Kidney (tissue), 14 donors: ENCODE measurements around the gene ZKSCAN1. TPM values are rescaled to one million over a fixed set of nuclear protein-coding genes. Genes with fewer than 3 reads are reported as not detected.

ENCODE experiments used
- DNase-seq, 5 donors: peaks; one replicate each; pipeline ENCODE4 v3.0.0-alpha.2; 2013 to 2020
- FAIRE-seq: peaks from 2 replicates; lab custom pipeline; 2012; peaks lifted over from hg19 to GRCh38; lab: Jason Lieb, UNC
- H3K27ac ChIP-seq, 2 donors: one replicate each; pipeline ENCODE4 v1.7.0; 2013; ENCODE audit warnings: low read depth in 2 of 2, low read length in 2 of 2, inconsistent platforms in 1 of 2
- H3K27me3 ChIP-seq: one replicate; pipeline ENCODE4 v1.7.1; 2013; ENCODE audit warnings: low read length, inconsistent platforms; ENCODE audit not compliant: control insufficient read depth, insufficient read depth
- H3K36me3 ChIP-seq, 3 donors: one replicate each; pipeline versions ENCODE4 v1.7.0 to v1.7.1; 2013; ENCODE audit warnings: low read length in 3 of 3, control low read depth in 1 of 3, inconsistent platforms in 1 of 3; ENCODE audit not compliant: insufficient read depth in 3 of 3, control insufficient read depth in 2 of 3
- H3K4me1 ChIP-seq, 3 donors: one replicate each; pipeline versions ENCODE4 v1.7.0 to v1.7.1; 2013; ENCODE audit warnings: low read length in 3 of 3, inconsistent platforms in 1 of 3, low read depth in 1 of 3; ENCODE audit not compliant: control insufficient read depth in 2 of 3, insufficient read depth in 2 of 3
- H3K4me3 ChIP-seq, 3 donors: one replicate each; pipeline versions ENCODE4 v1.7.0 to v1.8.1; 2013; ENCODE audit warnings: low read length in 3 of 3, control low read depth in 1 of 3, inconsistent platforms in 1 of 3
- H3K9ac ChIP-seq, 3 donors: one replicate each; pipeline versions ENCODE4 v1.7.0 to v1.7.1; 2013; ENCODE audit warnings: low read length in 3 of 3, control low read depth in 1 of 3, inconsistent platforms in 1 of 3
- H3K9me3 ChIP-seq, 3 donors: one replicate each; pipeline versions ENCODE4 v1.7.0 to v1.7.1; 2013; ENCODE audit warnings: low read length in 3 of 3, control low read depth in 1 of 3, inconsistent platforms in 1 of 3; ENCODE audit not compliant: control insufficient read depth in 2 of 3, insufficient read depth in 1 of 3
- intact Hi-C: fragments of 100-400 bp; cut with DNase I; formaldehyde crosslinking; loops from one replicate; pipeline ENCODE4 v1.11.1; 2022
- polyA plus RNA-seq: library from polyadenylated mRNA; stranded (reverse); fragments of 350-450 nt; fragmentation: Illumina TruSeq; extraction: RNeasy Lipid Tissue Mini Kit (QIAGEN cat#74804); gene quantifications from one replicate; pipeline ENCODE4 v1.2.3, GENCODE V29; 2014; ENCODE audit warnings: low read depth, low replicate concordance; ENCODE audit not compliant: insufficient read depth
- total RNA-seq: library from RNA; stranded (reverse); fragmentation: NEBNext Ultra II Directional; extraction: Animal tissue kit (Norgen Biotek cat#: 25700); gene quantifications from one replicate; pipeline ENCODE4 v1.2.1, GENCODE V29; 2021
- TF ChIP-seq, protein P1 (sequence below): IDR thresholded peaks from 3 replicates; pipeline ENCODE4 v1.5.1; 2012; ENCODE audit warnings: mild to moderate bottlenecking, moderate library complexity, borderline replicate concordance; ENCODE audit not compliant: insufficient read depth; ENCODE audit errors: extremely low read depth
- donor health status: control.
- donor health status: control.
- donor health status: control.
- donor health status: control.
- donor health status: control.
- donor health status: DM: yes; HTN: yes; CAD: no.
- donor health status: Normal renal cell carcinoma (clear cell type).

Gene ZKSCAN1
- total and polyA plus RNA-seq, 2 donors from 2014 or later = 7.7 to 76.6 TPM

- H3K4me3 ChIP-seq = no peak overlapping the region
- DNase-seq = no peak
- H3K36me3 ChIP-seq = no peaks in the 10 kb centered on the region
- FAIRE-seq = no peak
- peaks cover 0 to 8% (median 4%) of the 10 kb centered on the region in 3 donors for H3K4me1 ChIP-seq
- TF ChIP-seq, protein P1, sequence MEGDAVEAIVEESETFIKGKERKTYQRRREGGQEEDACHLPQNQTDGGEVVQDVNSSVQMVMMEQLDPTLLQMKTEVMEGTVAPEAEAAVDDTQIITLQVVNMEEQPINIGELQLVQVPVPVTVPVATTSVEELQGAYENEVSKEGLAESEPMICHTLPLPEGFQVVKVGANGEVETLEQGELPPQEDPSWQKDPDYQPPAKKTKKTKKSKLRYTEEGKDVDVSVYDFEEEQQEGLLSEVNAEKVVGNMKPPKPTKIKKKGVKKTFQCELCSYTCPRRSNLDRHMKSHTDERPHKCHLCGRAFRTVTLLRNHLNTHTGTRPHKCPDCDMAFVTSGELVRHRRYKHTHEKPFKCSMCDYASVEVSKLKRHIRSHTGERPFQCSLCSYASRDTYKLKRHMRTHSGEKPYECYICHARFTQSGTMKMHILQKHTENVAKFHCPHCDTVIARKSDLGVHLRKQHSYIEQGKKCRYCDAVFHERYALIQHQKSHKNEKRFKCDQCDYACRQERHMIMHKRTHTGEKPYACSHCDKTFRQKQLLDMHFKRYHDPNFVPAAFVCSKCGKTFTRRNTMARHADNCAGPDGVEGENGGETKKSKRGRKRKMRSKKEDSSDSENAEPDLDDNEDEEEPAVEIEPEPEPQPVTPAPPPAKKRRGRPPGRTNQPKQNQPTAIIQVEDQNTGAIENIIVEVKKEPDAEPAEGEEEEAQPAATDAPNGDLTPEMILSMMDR = no peak
- no peak overlapping the region for H3K9ac ChIP-seq
- intact Hi-C loops = no loop called here
- no peak overlapping the region for H3K27ac ChIP-seq
- H3K27me3 ChIP-seq = no peaks in the 10 kb centered on the region
- H3K9me3 ChIP-seq = no peaks in the 10 kb centered on the region
Observed at GRCh38 chr7:99992330-99993038, 22.9 kb upstream of the ZKSCAN1 start.

- DNase-seq (no peak), FAIRE-seq (no peak)
- no peak overlapping the region for H3K9ac ChIP-seq
- no peaks in the 10 kb centered on the region for H3K36me3 ChIP-seq
- TF ChIP-seq, protein P1 = no peak
- no peaks in the 10 kb centered on the region for H3K9me3 ChIP-seq
- no peak overlapping the region for H3K27ac ChIP-seq
- no peaks in the 10 kb centered on the region for H3K27me3 ChIP-seq
- intact Hi-C loops = no loop called here
- H3K4me3 ChIP-seq = no peak overlapping the region
- peaks cover 0 to 11% (median 4%) of the 10 kb centered on the region in 3 donors for H3K4me1 ChIP-seq
Observed at GRCh38 chr7:99994819-99995218, 20.6 kb upstream of the ZKSCAN1 start.

DNA sequence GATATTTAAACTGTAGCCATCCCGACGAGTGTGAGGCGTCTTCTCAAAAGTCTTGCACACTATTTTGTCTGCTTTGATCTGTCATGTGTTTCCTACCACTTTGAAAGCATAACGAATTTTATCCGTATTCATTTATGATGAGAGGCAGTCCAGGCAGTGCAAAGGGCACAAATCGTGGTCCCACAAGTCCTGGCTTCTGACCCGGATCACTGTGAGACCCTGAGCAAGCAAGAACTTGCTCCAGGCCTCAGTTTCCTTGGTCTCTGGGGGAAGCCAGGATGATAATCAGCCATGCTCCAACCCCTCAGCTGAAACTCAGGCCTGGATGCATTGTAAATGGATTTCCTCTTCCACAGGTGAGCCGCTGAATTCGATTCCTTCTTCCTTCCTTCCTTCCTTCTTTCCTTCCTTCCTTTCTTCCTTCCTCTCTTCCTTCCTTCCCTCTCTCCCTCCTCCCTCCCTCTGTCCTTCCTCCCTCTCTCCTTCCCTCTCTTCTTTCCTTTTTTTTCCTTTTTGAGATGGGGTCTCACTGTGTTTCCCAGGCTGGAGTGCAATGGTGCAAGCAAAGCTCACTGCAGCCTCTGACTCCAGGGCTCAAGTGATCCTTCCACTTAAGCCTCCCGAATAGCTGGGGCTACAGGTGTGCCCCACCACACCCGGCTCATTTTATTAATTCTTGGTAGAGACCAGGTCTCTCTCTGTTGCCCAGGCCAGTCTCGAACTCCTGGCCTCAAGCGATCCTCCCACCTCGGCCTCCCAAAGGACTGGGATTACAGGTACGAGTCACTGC is 18.4 kb upstream of the ZKSCAN1 start:
- TF ChIP-seq, protein P1 = no peak
- H3K9ac ChIP-seq = peak overlapping the region in 1 of 3 donors; percentile 43
- no peaks in the 10 kb centered on the region for H3K36me3 ChIP-seq
- H3K27me3 ChIP-seq = no peaks in the 10 kb centered on the region
- intact Hi-C loops = no loop called here
- H3K27ac ChIP-seq = peak overlapping the region; percentile 33 to 76
- peaks cover 0 to 11% (median 4%) of the 10 kb centered on the region in 3 donors for H3K4me1 ChIP-seq
- FAIRE-seq = no peak
- no peak for DNase-seq
- H3K9me3 ChIP-seq = no peaks in the 10 kb centered on the region
- H3K4me3 ChIP-seq = peak overlapping the region; percentile 28 to 55 (median 49)
